ENCODE measurements around the gene QRFPR. TPM values are rescaled to one million over a fixed set of nuclear protein-coding genes. Genes with fewer than 3 reads are reported as not detected.

Gene QRFPR
- total RNA-seq, 1 experiment from 2014 or later = 0.63 TPM

- no peak overlapping the region for H2BK15ac ChIP-seq (ENCODE audit: low read depth, low read length)
- no peak overlapping the region for H2AK5ac ChIP-seq (ENCODE audit: insufficient read length, low read length)
- H3K23me2 ChIP-seq (ENCODE audit: insufficient read length, low read depth, low read length, poor library complexity, severe bottlenecking) = peaks cover 10% of the 10 kb centered on the region
- Mint-ChIP-seq H3K4me3 (no peak overlapping the region), H3K27me3 (ENCODE audit: low read depth) (peaks cover 46% of the 10 kb centered on the region), H3K36me3 (ENCODE audit: insufficient read depth in 1 of 3, low read depth in 3 of 3) (peaks cover 0 to 2% (median 0%) of the 10 kb centered on the region in 3 experiments; a peak in 1 of 7 replicates), H3K4me1 (peaks cover 6 to 10% of the 10 kb centered on the region in 2 experiments), H3K27ac (no peak overlapping the region), H3K9me3 (peaks cover 0 to 1% of the 10 kb centered on the region in 2 experiments; a peak in 1 of 5 replicates)
- no peak overlapping the region for H2AFZ ChIP-seq (ENCODE audit: low read length)
- no peak overlapping the region for H3K4me2 ChIP-seq (ENCODE audit: insufficient read depth, insufficient read length, low read length)
- H3K23ac ChIP-seq (ENCODE audit: insufficient read length, low read depth, low read length) = no peak overlapping the region
- H2BK5ac ChIP-seq (ENCODE audit: insufficient read length, low read length) = no peak overlapping the region
- H3K9ac ChIP-seq (ENCODE audit: extremely low read depth, insufficient read length, low read length) = no peak overlapping the region
- no peak overlapping the region for H3K14ac ChIP-seq (ENCODE audit: insufficient read depth, low read length)
- H2BK20ac ChIP-seq (ENCODE audit: low read depth, low read length, poor library complexity, severe bottlenecking) = no peak overlapping the region
- TF ChIP-seq CTCF (conservative IDR thresholded peaks at IDR 0.05) = no peak
- no peak overlapping the region for H4K8ac ChIP-seq (replicated peaks; ENCODE audit: insufficient read length, low read depth, low read length)
- DNase-seq = no peak
- no peak overlapping the region for H3K4ac ChIP-seq (ENCODE audit: low read depth, low read length)
- no CpG with 5 or more reads among the region's 2 CpGs for WGBS (ENCODE audit: extremely low coverage, insufficient read length, low lambda C conversion rate)
- no peak overlapping the region for H4K5ac ChIP-seq (ENCODE audit: insufficient read length, low read depth, low read length)
- H3K79me2 ChIP-seq (ENCODE audit: insufficient read depth, low read length) = no peaks in the 10 kb centered on the region
- H2BK12ac ChIP-seq (ENCODE audit: insufficient read length, low read depth, low read length) = no peak overlapping the region
- H3K56ac ChIP-seq (ENCODE audit: insufficient read length, low read depth, low read length) = no peak overlapping the region
- no peaks in the 10 kb centered on the region for H3K79me1 ChIP-seq (ENCODE audit: insufficient read depth, low read depth, low read length, poor library complexity, severe bottlenecking)
- H3T11ph ChIP-seq (ENCODE audit: low read length) = no peak overlapping the region
- H3K18ac ChIP-seq (ENCODE audit: insufficient read length, low read depth, low read length) = no peak overlapping the region
- H3K27me3 ChIP-seq (ENCODE audit: insufficient read depth, low read length) = peaks cover 13% of the 10 kb centered on the region; the same call in 1 of the 2 replicates
- H3K9me3 ChIP-seq (ENCODE audit: control insufficient read depth, low read depth, low read length) = no peaks in the 10 kb centered on the region
- no peak overlapping the region for H2BK120ac ChIP-seq (ENCODE audit: low read depth, low read length, poor library complexity, severe bottlenecking)
- H4K91ac ChIP-seq (ENCODE audit: insufficient read length, low read depth, low read length) = no peak overlapping the region
- no peaks in the 10 kb centered on the region for H3K4me1 ChIP-seq (ENCODE audit: insufficient read depth, low read length)
- no peaks in the 10 kb centered on the region for H4K20me1 ChIP-seq (ENCODE audit: control insufficient read depth, insufficient read depth, insufficient read length)
- H3K27ac ChIP-seq (ENCODE audit: insufficient read length, low read depth, low read length) = no peak overlapping the region
Measured at GRCh38 chr4:121376556-121376955, 4.3 kb downstream of the QRFPR start.

Measured in H9 (cell line).